Measurements from ENCODE around the gene CABP2.

- TF ChIP-seq EZH2 (IDR thresholded peaks at IDR 0.05; ENCODE audit: borderline replicate concordance, low read depth, low read length, severe bottlenecking) (no peak), CTCF (IDR thresholded peaks at IDR 0.05; ENCODE audit: borderline replicate concordance, extremely low read depth, low read length, poor library complexity, severe bottlenecking) (no peak)
These were observed 27.8 kb downstream of the CABP2 start for GRCh38 chr11:67495234-67496005.

All from DND-41 (cell line).